Hepatocyte (in vitro differentiated cells): ENCODE results near the gene BTC. TPM values are rescaled to one million over a fixed set of nuclear protein-coding genes. Genes with fewer than 3 reads are reported as not detected.

Experiments used
- polyA plus RNA-seq: library from polyadenylated mRNA; unstranded; fragments of >200 nt; fragmentation: Nextera tagmentation; extraction: Ambion mirVana; gene quantifications from 2 replicates; pipeline ENCODE4 v1.2.1, GENCODE V29; 2016
- total RNA-seq: library from RNA; depleted of rRNA; stranded (reverse); fragments of >200 nt; gene quantifications from 2 replicates; pipeline ENCODE4 v1.2.3, GENCODE V29; 2014

Gene BTC
- total and polyA plus RNA-seq, 2 experiments from 2014 or later: 2.0 to 2.5 TPM

Other genes starting within 250 kb of the BTC start
- 154 and 158 TPM in 2 replicates for gene PARM1, start 138.6 kb upstream of the BTC start, total RNA-seq
- gene PARM1, start 138.6 kb upstream of the BTC start, polyA plus RNA-seq: 90.4 and 107 TPM in 2 replicates